ENCODE measurements around the gene NCOA3.
"Not testable (repeated sequence)": the region's sequence is repeated elsewhere in the genome, so short reads cannot be mapped to it uniquely, and the experiment has no call there.

Gene NCOA3

DNA sequence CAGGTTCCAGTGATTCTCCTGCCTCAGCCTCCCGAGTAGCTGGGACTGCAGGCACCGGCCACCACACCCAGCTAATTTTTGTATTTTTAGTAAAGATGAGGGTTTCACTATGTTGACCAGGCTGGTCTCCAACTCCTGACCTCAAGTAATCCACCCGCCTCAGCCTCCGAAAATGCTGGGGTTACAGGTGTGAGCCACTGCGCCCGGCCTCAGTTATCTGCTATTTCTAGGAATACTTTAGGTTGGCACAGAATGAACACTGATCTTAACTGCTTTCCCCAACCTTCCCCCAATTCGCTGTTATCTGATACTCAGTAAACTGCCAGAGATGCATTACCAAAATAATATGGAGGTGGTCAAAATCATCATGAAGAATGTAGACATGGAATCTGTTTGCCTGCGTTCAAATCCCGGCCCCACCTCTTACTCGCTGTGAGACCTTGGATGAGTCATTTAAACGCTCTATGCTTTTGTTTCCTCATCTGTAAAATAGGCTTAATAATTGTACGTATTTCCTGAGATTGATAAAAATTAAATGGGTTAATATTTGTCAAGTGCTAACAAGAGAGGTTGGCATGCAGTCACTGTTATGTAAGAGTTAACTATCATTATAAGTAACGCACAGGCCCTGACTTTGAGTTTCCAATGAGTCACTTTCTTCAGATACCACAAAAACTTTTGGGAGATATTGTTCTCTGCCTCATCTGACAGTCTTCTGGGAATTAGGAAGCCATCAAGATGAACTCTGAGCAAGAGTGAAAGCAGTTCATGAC is 44.5 kb upstream of the NCOA3 start:
- Histone ChIP-seq H3K4me1 (ENCODE audit: insufficient read depth, low read length, severe bottlenecking) (peaks cover 54% of the 10 kb centered on the region), H3K9me3 (ENCODE audit: low read length) (no peaks in the 10 kb centered on the region), H3K27me3 (ENCODE audit: insufficient read depth, low read length) (no peaks in the 10 kb centered on the region), H3K9ac (ENCODE audit: low read length) (no peak overlapping the region), H4K20me1 (ENCODE audit: insufficient read depth, low read length) (no peaks in the 10 kb centered on the region), H3K4me2 (ENCODE audit: low read length) (no peak overlapping the region), H3K79me2 (ENCODE audit: insufficient read depth, low read length) (no peaks in the 10 kb centered on the region), H3K4me3 (ENCODE audit: low read depth, low read length, poor library complexity, severe bottlenecking) (no peak overlapping the region), H3K36me3 (ENCODE audit: insufficient read depth, low read length) (no peaks in the 10 kb centered on the region), H2AFZ (ENCODE audit: low read length) (no peak overlapping the region), H3K27ac (ENCODE audit: low read depth, low read length, poor library complexity, severe bottlenecking) (peak overlapping the region; percentile 99), H3F3A (ENCODE audit: insufficient read depth, low read length) (0 out of 2 replicates have a peak, but pooled peaks cover 8% of the 10 kb centered on the region), H3K9me2 (ENCODE audit: low read depth, low read length) (no peaks in the 10 kb centered on the region)
- no peak for TF ChIP-seq EZH2 (IDR thresholded peaks at IDR 0.05; ENCODE audit: borderline replicate concordance, low read length)
- TF ChIP-seq, protein P1, sequence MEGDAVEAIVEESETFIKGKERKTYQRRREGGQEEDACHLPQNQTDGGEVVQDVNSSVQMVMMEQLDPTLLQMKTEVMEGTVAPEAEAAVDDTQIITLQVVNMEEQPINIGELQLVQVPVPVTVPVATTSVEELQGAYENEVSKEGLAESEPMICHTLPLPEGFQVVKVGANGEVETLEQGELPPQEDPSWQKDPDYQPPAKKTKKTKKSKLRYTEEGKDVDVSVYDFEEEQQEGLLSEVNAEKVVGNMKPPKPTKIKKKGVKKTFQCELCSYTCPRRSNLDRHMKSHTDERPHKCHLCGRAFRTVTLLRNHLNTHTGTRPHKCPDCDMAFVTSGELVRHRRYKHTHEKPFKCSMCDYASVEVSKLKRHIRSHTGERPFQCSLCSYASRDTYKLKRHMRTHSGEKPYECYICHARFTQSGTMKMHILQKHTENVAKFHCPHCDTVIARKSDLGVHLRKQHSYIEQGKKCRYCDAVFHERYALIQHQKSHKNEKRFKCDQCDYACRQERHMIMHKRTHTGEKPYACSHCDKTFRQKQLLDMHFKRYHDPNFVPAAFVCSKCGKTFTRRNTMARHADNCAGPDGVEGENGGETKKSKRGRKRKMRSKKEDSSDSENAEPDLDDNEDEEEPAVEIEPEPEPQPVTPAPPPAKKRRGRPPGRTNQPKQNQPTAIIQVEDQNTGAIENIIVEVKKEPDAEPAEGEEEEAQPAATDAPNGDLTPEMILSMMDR (IDR thresholded peaks at IDR 0.05; ENCODE audit: low read length), result no peak

DNA sequence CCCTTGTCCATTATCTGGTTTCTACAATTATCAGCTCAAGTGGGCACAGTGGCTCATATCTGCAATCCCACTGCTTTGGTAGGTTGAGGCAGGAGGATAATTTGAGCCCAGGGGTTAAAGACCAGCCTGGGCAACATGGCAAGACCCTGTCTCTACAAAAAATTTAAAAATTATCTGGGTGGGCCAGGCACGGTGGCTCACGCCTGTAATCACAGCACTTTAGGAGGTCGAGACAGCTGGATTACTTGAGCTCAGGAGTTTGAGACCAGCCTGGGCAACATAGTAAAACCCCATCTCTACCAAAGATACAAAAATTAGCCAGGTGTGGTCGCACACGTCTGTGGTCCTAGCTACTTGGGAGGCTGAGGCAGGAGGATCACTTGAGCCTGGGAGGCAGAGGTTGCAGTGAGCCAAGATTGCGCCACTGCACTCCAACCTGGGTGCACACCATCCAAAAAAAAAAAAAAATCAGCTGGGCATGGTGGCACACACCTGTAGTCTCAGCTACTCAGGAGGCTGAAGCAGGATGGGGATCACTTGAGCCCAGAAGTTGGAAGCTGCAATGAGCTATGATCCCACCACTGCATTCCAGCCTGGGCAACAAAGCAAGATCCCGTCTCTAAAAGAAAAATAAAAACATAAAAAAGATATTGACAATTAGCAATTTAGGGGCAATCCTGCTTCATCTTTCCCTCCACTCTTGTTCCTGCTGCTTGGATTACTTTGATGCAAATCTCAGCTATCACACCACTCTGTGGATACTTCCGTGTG is 43.2 kb upstream of the NCOA3 start:
- H3K4me1 ChIP-seq (ENCODE audit: insufficient read depth, low read length, severe bottlenecking), result peaks cover 41% of the 10 kb centered on the region
- H2AFZ ChIP-seq (ENCODE audit: low read length); H3K27me3 ChIP-seq (ENCODE audit: insufficient read depth, low read length); H4K20me1 ChIP-seq (ENCODE audit: insufficient read depth, low read length); H3K79me2 ChIP-seq (ENCODE audit: insufficient read depth, low read length); H3K9me3 ChIP-seq (ENCODE audit: low read length); H3K4me3 ChIP-seq (ENCODE audit: low read depth, low read length, poor library complexity, severe bottlenecking); H3K4me2 ChIP-seq (ENCODE audit: low read length); H3K9me2 ChIP-seq (ENCODE audit: low read depth, low read length); H3K9ac ChIP-seq (ENCODE audit: low read length); H3F3A ChIP-seq (ENCODE audit: insufficient read depth, low read length); H3K36me3 ChIP-seq (ENCODE audit: insufficient read depth, low read length): not testable (repeated sequence)
- H3K27ac ChIP-seq (ENCODE audit: low read depth, low read length, poor library complexity, severe bottlenecking), result peak overlapping the region; percentile 51

DNA sequence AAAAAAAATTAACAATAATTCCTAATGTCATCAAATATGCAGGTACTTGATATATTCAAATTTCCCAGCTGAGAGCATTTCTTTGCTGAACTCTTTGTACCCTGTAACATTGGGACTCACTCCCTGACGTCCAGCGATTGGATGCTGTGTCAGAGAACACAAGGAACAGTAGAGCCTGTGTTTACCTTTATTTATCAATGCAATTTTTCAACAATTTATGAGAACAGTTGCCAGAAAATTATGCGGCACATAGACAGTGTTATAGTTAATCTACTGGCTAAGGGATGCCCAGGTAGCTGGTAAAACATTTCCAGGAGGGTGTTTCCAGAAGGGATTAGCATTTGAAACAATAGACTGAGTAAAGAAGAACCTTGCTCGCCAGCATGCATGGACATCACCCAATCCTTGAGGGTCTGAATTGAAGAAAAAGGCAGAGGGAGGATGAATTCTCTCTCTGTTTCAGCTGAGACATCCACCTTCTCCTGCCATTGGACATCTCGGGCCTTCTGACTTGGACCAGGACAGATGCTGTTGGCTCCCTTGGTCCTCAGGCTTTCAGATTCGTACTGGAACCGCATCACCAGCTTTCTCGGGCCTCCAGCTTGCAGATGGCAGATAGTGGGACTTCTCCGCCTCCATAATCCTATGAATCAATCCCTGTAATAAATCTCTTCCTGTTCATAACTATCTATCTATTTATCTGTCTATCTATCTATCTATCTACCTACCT is 42.2 kb upstream of the NCOA3 start:
- H4K20me1 ChIP-seq (ENCODE audit: insufficient read depth, low read length), result no peaks in the 10 kb centered on the region
- no peaks in the 10 kb centered on the region for H3K36me3 ChIP-seq (ENCODE audit: insufficient read depth, low read length)
- H3K4me1 ChIP-seq (ENCODE audit: insufficient read depth, low read length, severe bottlenecking), result peaks cover 40% of the 10 kb centered on the region
- no peak overlapping the region for H3K4me2 ChIP-seq (ENCODE audit: low read length)
- H3K4me3 ChIP-seq (ENCODE audit: low read depth, low read length, poor library complexity, severe bottlenecking), result no peak overlapping the region
- H3K27me3 ChIP-seq (ENCODE audit: insufficient read depth, low read length), result no peaks in the 10 kb centered on the region
- H3K27ac ChIP-seq (ENCODE audit: low read depth, low read length, poor library complexity, severe bottlenecking), result peak overlapping the region; percentile 51
- no peaks in the 10 kb centered on the region for H3F3A ChIP-seq (ENCODE audit: insufficient read depth, low read length)
- no peak overlapping the region for H2AFZ ChIP-seq (ENCODE audit: low read length)
- no peaks in the 10 kb centered on the region for H3K9me2 ChIP-seq (ENCODE audit: low read depth, low read length)
- TF ChIP-seq EZH2 (IDR thresholded peaks at IDR 0.05; ENCODE audit: borderline replicate concordance, low read length), result no peak
- TF ChIP-seq, protein P1 (IDR thresholded peaks at IDR 0.05; ENCODE audit: low read length), result no peak
- no peaks in the 10 kb centered on the region for H3K79me2 ChIP-seq (ENCODE audit: insufficient read depth, low read length)
- H3K9ac ChIP-seq (ENCODE audit: low read length), result no peak overlapping the region
- H3K9me3 ChIP-seq (ENCODE audit: low read length), result no peaks in the 10 kb centered on the region

DNA sequence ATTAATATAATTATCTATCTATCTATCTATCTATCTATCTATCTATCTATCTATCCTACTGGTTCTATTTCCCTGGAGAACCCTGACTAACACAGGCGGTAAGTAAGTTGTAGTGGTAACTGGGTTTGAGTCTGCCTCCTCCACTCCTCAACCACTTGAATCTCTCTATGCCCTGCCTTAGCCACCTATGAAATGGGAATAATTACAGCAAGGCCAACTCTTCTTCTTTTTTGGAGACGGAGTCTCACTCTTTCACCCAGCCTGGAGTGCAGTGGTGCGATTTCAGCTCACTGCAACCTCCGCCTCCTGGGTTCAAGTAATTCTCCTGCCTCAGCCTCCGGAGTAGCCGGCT is 41.0 kb upstream of the NCOA3 start:
- not testable (repeated sequence) for H3K27me3 ChIP-seq (ENCODE audit: insufficient read depth, low read length); H3K36me3 ChIP-seq (ENCODE audit: insufficient read depth, low read length); H4K20me1 ChIP-seq (ENCODE audit: insufficient read depth, low read length); H3F3A ChIP-seq (ENCODE audit: insufficient read depth, low read length); H3K9ac ChIP-seq (ENCODE audit: low read length); H2AFZ ChIP-seq (ENCODE audit: low read length); H3K79me2 ChIP-seq (ENCODE audit: insufficient read depth, low read length); H3K4me3 ChIP-seq (ENCODE audit: low read depth, low read length, poor library complexity, severe bottlenecking); H3K9me3 ChIP-seq (ENCODE audit: low read length); H3K4me2 ChIP-seq (ENCODE audit: low read length); H3K9me2 ChIP-seq (ENCODE audit: low read depth, low read length)
- H3K4me1 ChIP-seq (ENCODE audit: insufficient read depth, low read length, severe bottlenecking), result peaks cover 37% of the 10 kb centered on the region
- peak overlapping the region; percentile 30 for H3K27ac ChIP-seq (ENCODE audit: low read depth, low read length, poor library complexity, severe bottlenecking)

All from OCI-LY1 (cell line).